Activated CD4-positive, alpha-beta T cell treated with anti-CD3 and anti-CD28 coated beads for 36 hours (primary cell): ENCODE measurements around the gene ASTN2. TPM values are rescaled to one million over a fixed set of nuclear protein-coding genes. Genes with fewer than 3 reads are reported as not detected.

Experiments
- ATAC-seq: fragments of 200-7000 bp; cut with Tn5 transposase; one replicate; pipeline ENCODE4 v1.10.0; 2021; ENCODE audit warnings: mild to moderate bottlenecking, moderate library complexity
- CTCF ChIA-PET: fragments of 350-600 bp; sonication (Branson Sonifier 250); formaldehyde crosslinking; loops from one replicate; lab custom pipeline; 2021; ENCODE audit warnings: antibody characterized with exemption; lab: Charles Lee
- POLR2A ChIA-PET: fragments of 350-600 bp; sonication (Branson Sonifier 250); formaldehyde crosslinking; loops from one replicate; lab custom pipeline; 2021; ENCODE audit warnings: antibody characterized with exemption, inconsistent platforms; lab: Charles Lee
- DNase-seq: peaks from one replicate; pipeline ENCODE4 v3.0.0-alpha.2; 2020
- H3K27ac Mint-ChIP-seq: one replicate; pipeline ENCODE4 v1.8.0; 2021; ENCODE audit warnings: mixed read lengths
- H3K27me3 Mint-ChIP-seq: one replicate; pipeline ENCODE4 v1.8.0; 2021; ENCODE audit warnings: mixed read lengths
- H3K36me3 Mint-ChIP-seq: one replicate; pipeline ENCODE4 v1.8.0; 2021; ENCODE audit warnings: low read depth, mixed read lengths
- H3K4me1 Mint-ChIP-seq: one replicate; pipeline ENCODE4 v1.8.0; 2021; ENCODE audit warnings: mixed read lengths
- H3K4me3 Mint-ChIP-seq: one replicate; pipeline ENCODE4 v1.8.0; 2021; ENCODE audit warnings: mild to moderate bottlenecking, moderate library complexity, mixed read lengths
- H3K9me3 Mint-ChIP-seq: one replicate; pipeline ENCODE4 v1.8.0; 2021; ENCODE audit warnings: low read depth, mixed read lengths
- intact Hi-C, 2 experiments: fragments of 100-400 bp; cut with DNase I in 1 of 2; cut with micrococcal nuclease in 1 of 2; formaldehyde crosslinking; loops; one replicate each; pipeline versions ENCODE4 v1.14.2 to v1.15.1; 2022 to 2024; cut with DNase I, micrococcal nuclease
- total RNA-seq, 2 experiments: library from RNA; stranded (reverse); gene quantifications; one replicate each; pipeline ENCODE4 v1.2.3, GENCODE V29; 2021

The ASTN2 gene
- total RNA-seq, 2 experiments from 2014 or later, result 3.0 to 4.2 TPM

GRCh38 chr9:116435706-116436105, 979.2 kb downstream of the ASTN2 start:
- Mint-ChIP-seq H3K27me3 (no peaks in the 10 kb centered on the region), H3K4me1 (no peaks in the 10 kb centered on the region), H3K4me3 (no peak overlapping the region), H3K27ac (no peak overlapping the region), H3K9me3 (peaks cover 3% of the 10 kb centered on the region), H3K36me3 (peaks cover 21% of the 10 kb centered on the region)
- CTCF ChIA-PET, result no interaction called here
- DNase-seq (no peak), ATAC-seq (no peak)
- intact Hi-C loops, result no loop called here
- POLR2A ChIA-PET, result no interaction called here

GRCh38 chr9:116434314-116434713, 980.5 kb downstream of the ASTN2 start:
- Mint-ChIP-seq H3K36me3 (peaks cover 14% of the 10 kb centered on the region), H3K27ac (no peak overlapping the region), H3K27me3 (no peaks in the 10 kb centered on the region), H3K4me1 (no peaks in the 10 kb centered on the region), H3K9me3 (peaks cover 3% of the 10 kb centered on the region), H3K4me3 (no peak overlapping the region)
- ATAC-seq (no peak), DNase-seq (no peak)
- CTCF ChIA-PET, result no interaction called here
- intact Hi-C loops, result no loop called here
- POLR2A ChIA-PET, result no interaction called here

DNA sequence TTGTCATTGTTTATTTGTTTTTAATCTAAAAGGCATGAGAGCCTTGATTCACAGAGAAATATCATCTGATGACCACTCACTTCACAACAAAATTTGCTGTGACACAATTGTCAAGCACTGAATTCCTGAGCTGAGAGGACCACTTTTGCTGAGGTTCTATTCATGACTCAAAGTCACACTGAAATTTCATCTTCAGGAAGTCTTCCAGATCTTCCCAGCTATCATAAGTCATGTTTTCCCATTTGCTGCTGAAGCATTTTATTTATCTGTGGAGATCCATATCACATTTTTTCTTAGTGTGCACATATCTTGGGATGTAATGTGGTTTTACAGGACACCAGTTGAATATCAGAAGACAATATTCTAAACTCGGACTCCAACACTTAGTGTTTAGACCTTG, 982.8 kb downstream of the ASTN2 start:
- DNase-seq (no peak), ATAC-seq (no peak)
- Mint-ChIP-seq H3K9me3 (no peaks in the 10 kb centered on the region), H3K4me1 (no peaks in the 10 kb centered on the region), H3K4me3 (no peak overlapping the region), H3K27me3 (no peaks in the 10 kb centered on the region), H3K36me3 (peaks cover 3% of the 10 kb centered on the region), H3K27ac (no peak overlapping the region)
- intact Hi-C loops, result no loop called here
- ChIA-PET POLR2A (no interaction called here), CTCF (no interaction called here)

- intact Hi-C loops, result no loop called here
- DNase-seq, result no peak
- Mint-ChIP-seq H3K36me3 (peaks cover under 1% of the 10 kb centered on the region), H3K27me3 (no peaks in the 10 kb centered on the region), H3K4me3 (no peak overlapping the region), H3K4me1 (no peaks in the 10 kb centered on the region), H3K27ac (no peak overlapping the region), H3K9me3 (no peaks in the 10 kb centered on the region)
- ChIA-PET POLR2A (no interaction called here), CTCF (no interaction called here)
- ATAC-seq, result no peak
These were observed 984.0 kb downstream of the ASTN2 start for GRCh38 chr9:116430849-116431248.

- H3K27me3 Mint-ChIP-seq, result no peaks in the 10 kb centered on the region
- no peak for DNase-seq
- H3K27ac Mint-ChIP-seq, result no peak overlapping the region
- no peaks in the 10 kb centered on the region for H3K9me3 Mint-ChIP-seq
- H3K4me3 Mint-ChIP-seq, result no peak overlapping the region
- POLR2A ChIA-PET, result no interaction called here
- no peaks in the 10 kb centered on the region for H3K4me1 Mint-ChIP-seq
- intact Hi-C loops, result loop anchor here in 1 of 2 experiments (5.0 kb wide), 1 partner anchor 48 kb away; no protein-coding TSS in a partner anchor
- CTCF ChIA-PET, result no interaction called here
- ATAC-seq, result no peak
- peaks cover 3% of the 10 kb centered on the region for H3K36me3 Mint-ChIP-seq
These were observed 989.6 kb downstream of the ASTN2 start for GRCh38 chr9:116425244-116425643.

- Mint-ChIP-seq H3K4me3 (no peak overlapping the region), H3K9me3 (no peaks in the 10 kb centered on the region), H3K27ac (no peak overlapping the region), H3K36me3 (peaks cover 3% of the 10 kb centered on the region), H3K4me1 (no peaks in the 10 kb centered on the region), H3K27me3 (no peaks in the 10 kb centered on the region)
- no peak for DNase-seq
- POLR2A ChIA-PET, result no interaction called here
- no peak for ATAC-seq
- CTCF ChIA-PET, result no interaction called here
- intact Hi-C loops, result no loop called here
These were observed 991.7 kb downstream of the ASTN2 start for GRCh38 chr9:116423149-116423548.

DNA sequence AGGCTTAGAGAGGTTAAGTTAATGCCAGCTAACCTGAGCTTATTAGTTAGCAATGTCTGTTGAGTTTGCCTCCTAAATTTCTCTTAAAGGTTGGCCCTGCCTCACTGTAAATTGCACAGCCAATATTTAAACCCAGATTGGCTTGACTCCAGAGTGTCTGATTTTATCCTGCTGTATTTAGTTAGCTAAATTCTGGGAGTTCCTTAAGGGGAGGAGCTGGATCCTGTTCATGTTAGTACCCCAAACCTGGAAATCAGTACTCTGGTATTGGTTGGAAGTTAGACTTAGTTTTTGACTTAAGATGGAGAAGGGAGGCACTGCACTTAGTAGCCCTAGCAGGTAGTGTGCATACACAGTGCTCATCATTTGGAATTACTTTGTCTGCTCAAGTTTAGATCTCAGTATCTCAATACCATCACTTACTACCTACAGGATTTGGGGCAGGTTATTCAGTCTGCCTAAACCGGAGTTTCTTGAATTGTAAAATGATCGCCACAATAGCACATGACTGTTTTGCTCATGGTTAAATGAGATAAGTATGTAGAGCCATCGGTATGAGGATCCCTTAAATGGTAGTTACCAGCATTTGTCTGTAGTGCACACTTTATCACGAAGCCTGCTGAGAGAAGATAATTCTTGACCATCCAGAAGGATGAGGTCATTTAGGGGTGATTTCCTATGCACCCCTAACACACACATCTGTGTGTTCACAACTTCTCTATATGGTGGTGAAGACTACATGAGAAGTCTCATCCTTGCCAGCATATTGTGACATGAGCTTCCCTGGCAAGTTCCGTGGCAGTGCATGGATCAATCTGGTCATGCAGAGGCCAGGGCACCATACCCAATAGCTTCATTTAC, 992.5 kb downstream of the ASTN2 start:
- Mint-ChIP-seq H3K4me1 (no peaks in the 10 kb centered on the region), H3K9me3 (no peaks in the 10 kb centered on the region), H3K27me3 (no peaks in the 10 kb centered on the region), H3K27ac (no peak overlapping the region), H3K36me3 (peaks cover 3% of the 10 kb centered on the region), H3K4me3 (no peak overlapping the region)
- intact Hi-C loops, result no loop called here
- CTCF ChIA-PET, result no interaction called here
- ATAC-seq, result no peak
- DNase-seq, result no peak
- POLR2A ChIA-PET, result no interaction called here

DNA sequence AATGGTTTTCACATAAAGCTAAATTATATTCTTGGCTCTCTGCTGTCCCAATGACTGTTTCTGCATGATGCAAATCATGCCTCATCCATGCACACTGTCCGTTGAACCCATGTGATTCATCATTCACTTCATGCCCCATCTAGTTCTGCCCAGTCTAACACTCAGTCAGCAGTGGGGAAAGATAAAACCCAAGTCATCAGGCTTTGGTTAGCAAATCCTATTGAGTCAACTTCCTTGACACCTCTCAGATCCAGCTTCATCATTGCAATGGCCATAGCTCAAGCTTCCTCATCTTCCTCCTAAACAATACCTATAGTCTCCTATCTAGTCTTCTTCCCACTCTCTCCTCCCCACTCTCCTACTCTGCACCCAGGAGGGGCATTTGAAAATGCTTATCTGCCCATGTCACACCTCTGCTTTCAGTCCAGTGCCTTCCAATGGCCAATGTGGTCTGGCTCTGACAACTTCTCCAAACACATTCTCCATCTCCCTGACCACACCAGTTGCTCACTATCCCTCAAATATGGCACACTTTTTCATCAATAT, 993.8 kb downstream of the ASTN2 start:
- peak; percentile 49 for ATAC-seq
- DNase-seq, result no peak
- Mint-ChIP-seq H3K27me3 (no peaks in the 10 kb centered on the region), H3K9me3 (no peaks in the 10 kb centered on the region), H3K4me3 (no peak overlapping the region), H3K36me3 (peaks cover 3% of the 10 kb centered on the region), H3K27ac (no peak overlapping the region), H3K4me1 (no peaks in the 10 kb centered on the region)
- ChIA-PET POLR2A (no interaction called here), CTCF (no interaction called here)
- intact Hi-C loops, result no loop called here

GRCh38 chr9:116419181-116419580, 995.7 kb downstream of the ASTN2 start:
- H3K4me3 Mint-ChIP-seq, result no peak overlapping the region
- H3K9me3 Mint-ChIP-seq, result no peaks in the 10 kb centered on the region
- H3K27me3 Mint-ChIP-seq, result no peaks in the 10 kb centered on the region
- no peak for DNase-seq
- H3K27ac Mint-ChIP-seq, result no peak overlapping the region
- ChIA-PET POLR2A (no interaction called here), CTCF (no interaction called here)
- intact Hi-C loops, result no loop called here
- H3K4me1 Mint-ChIP-seq, result no peaks in the 10 kb centered on the region
- peaks cover 1% of the 10 kb centered on the region for H3K36me3 Mint-ChIP-seq
- ATAC-seq, result no peak

DNA sequence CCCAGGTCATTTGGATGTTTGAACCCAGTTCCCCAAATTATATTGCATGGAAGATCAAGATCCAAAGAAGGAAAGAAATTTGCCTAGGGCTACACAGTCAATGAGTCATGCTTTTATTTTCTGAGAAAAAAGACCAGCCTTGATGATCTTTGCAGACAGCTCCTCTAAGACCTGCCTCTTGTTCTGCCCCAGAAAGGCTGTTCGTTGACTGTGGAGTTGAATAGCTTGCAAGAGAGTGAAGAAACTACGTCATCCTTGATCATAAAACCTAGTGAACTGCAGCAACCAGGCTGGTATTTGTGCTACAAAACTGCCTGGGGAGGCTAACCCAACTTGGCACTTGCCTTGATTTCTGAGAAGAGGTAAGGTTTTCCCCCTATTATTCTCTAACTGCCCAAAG, 997.4 kb downstream of the ASTN2 start:
- ATAC-seq (no peak), DNase-seq (no peak)
- Mint-ChIP-seq H3K27ac (no peak overlapping the region), H3K4me3 (no peak overlapping the region), H3K36me3 (peaks cover 2% of the 10 kb centered on the region), H3K4me1 (no peaks in the 10 kb centered on the region), H3K9me3 (no peaks in the 10 kb centered on the region), H3K27me3 (no peaks in the 10 kb centered on the region)
- POLR2A ChIA-PET, result no interaction called here
- CTCF ChIA-PET, result interaction anchor here (0.5 kb wide), 1 partner anchor 265 kb away, joined by 3 read pairs; no protein-coding TSS in a partner anchor
- intact Hi-C loops, result no loop called here

GRCh38 chr9:116416421-116416820, 998.4 kb downstream of the ASTN2 start:
- POLR2A ChIA-PET, result no interaction called here
- intact Hi-C loops, result no loop called here

DNA sequence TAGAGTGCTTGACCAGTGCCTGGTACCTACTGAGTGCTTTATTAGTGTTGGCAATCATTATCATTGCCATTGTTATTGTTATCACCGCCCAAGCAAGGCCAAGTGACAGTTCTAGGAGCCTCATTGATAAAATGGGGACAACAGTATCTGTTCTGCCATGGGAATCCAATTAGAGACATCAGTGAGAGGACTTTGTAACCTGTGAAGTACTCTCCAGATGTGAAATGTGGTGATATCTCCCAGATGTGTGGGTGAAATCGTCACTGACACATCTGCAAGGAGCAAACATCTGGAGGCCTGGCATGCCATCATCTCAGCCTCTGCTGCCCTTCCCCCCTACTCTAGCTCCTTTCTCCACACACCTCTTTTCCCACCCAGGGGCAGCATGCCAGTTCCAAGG, 1000.5 kb downstream of the ASTN2 start:
- DNase-seq (no peak), ATAC-seq (no peak)
- CTCF ChIA-PET, result no interaction called here
- H3K36me3 Mint-ChIP-seq, result peaks cover 2% of the 10 kb centered on the region
- intact Hi-C loops, result no loop called here
- H3K4me3 Mint-ChIP-seq, result no peak overlapping the region
- no peaks in the 10 kb centered on the region for H3K27me3 Mint-ChIP-seq
- no peak overlapping the region for H3K27ac Mint-ChIP-seq
- POLR2A ChIA-PET, result no interaction called here
- H3K4me1 Mint-ChIP-seq, result no peaks in the 10 kb centered on the region
- no peaks in the 10 kb centered on the region for H3K9me3 Mint-ChIP-seq

More at GRCh38 chr9:116416421-116416820, 998.4 kb downstream of the ASTN2 start:
- Mint-ChIP-seq H3K4me1 (no peaks in the 10 kb centered on the region), H3K4me3 (no peak overlapping the region), H3K9me3 (no peaks in the 10 kb centered on the region), H3K27me3 (no peaks in the 10 kb centered on the region), H3K27ac (no peak overlapping the region), H3K36me3 (peaks cover 2% of the 10 kb centered on the region)
- ATAC-seq, result no peak
- CTCF ChIA-PET, result no interaction called here
- no peak for DNase-seq
